ENCODE measurements around the gene TFAM. TPM values are rescaled to one million over a fixed set of nuclear protein-coding genes. Genes with fewer than 3 reads are reported as not detected.

TFAM gene
- total RNA-seq, 1 experiment from 2014 or later, result 74.4 TPM

DNA sequence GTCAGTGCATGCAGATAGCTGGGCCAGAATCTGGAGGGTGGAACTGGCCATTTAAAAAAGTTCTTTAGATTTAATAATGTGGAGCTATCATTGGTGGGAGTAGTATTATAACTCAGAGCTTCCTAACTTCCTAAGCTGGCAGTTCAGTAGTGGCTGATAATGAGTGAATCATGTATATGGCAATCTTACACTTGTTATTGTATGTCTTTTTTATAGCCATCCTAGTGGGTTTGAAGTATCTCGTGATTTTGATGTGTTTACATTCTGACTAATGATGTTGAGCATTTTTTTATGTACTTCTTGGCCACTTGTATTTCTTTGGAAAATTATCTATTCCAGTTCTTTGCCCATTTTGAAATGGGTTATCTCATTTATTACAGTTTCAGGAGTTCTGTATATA is 15.4 kb downstream of the TFAM start (continued):
- TF ChIP-seq, protein P1, sequence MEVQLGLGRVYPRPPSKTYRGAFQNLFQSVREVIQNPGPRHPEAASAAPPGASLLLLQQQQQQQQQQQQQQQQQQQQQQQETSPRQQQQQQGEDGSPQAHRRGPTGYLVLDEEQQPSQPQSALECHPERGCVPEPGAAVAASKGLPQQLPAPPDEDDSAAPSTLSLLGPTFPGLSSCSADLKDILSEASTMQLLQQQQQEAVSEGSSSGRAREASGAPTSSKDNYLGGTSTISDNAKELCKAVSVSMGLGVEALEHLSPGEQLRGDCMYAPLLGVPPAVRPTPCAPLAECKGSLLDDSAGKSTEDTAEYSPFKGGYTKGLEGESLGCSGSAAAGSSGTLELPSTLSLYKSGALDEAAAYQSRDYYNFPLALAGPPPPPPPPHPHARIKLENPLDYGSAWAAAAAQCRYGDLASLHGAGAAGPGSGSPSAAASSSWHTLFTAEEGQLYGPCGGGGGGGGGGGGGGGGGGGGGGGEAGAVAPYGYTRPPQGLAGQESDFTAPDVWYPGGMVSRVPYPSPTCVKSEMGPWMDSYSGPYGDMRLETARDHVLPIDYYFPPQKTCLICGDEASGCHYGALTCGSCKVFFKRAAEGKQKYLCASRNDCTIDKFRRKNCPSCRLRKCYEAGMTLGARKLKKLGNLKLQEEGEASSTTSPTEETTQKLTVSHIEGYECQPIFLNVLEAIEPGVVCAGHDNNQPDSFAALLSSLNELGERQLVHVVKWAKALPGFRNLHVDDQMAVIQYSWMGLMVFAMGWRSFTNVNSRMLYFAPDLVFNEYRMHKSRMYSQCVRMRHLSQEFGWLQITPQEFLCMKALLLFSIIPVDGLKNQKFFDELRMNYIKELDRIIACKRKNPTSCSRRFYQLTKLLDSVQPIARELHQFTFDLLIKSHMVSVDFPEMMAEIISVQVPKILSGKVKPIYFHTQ (CRISPR knock-in tag; IDR thresholded peaks at IDR 0.05), result no peak
- TF ChIP-seq TEAD4 (CRISPR knock-in tag; IDR thresholded peaks at IDR 0.05), result no peak
- TF ChIP-seq KAT7 (CRISPR knock-in tag; IDR thresholded peaks at IDR 0.05; ENCODE audit: borderline replicate concordance), result no peak
- no peak for TF ChIP-seq SMAD3 (CRISPR knock-in tag; IDR thresholded peaks at IDR 0.05; ENCODE audit: borderline replicate concordance)

DNA sequence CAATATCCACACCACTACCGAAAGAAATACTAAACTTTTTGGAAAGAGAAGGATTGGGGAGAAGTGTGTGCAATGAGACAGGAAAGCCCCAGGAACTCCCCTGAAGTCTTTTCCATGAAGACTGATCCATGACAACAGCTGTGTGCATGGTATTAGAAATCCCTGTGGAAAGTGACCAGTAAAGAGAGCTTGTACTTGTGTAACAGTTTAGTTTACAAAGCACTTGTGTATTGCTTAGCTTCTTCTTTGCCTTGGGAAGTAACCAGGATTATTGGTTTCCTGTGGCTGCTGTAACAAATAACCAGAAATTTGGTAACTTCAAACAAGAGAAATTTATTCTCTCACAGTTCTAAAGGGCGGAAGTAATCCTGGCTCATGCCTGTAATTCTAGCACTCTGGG is 18.8 kb downstream of the TFAM start:
- no peak overlapping the region for H3K27ac Mint-ChIP-seq
- ChIA-PET POLR2A (no interaction called here), CTCF (interaction anchor here (2.1 kb wide), 1 partner anchor 10 kb away, joined by 4 read pairs; no protein-coding TSS in a partner anchor)
- no peaks in the 10 kb centered on the region for H3K27me3 Mint-ChIP-seq (ENCODE audit: low read depth)
- TF ChIP-seq FOXP1 (CRISPR knock-in tag; IDR thresholded peaks at IDR 0.05; ENCODE audit: borderline replicate concordance), result no peak
- TF ChIP-seq, protein P2, sequence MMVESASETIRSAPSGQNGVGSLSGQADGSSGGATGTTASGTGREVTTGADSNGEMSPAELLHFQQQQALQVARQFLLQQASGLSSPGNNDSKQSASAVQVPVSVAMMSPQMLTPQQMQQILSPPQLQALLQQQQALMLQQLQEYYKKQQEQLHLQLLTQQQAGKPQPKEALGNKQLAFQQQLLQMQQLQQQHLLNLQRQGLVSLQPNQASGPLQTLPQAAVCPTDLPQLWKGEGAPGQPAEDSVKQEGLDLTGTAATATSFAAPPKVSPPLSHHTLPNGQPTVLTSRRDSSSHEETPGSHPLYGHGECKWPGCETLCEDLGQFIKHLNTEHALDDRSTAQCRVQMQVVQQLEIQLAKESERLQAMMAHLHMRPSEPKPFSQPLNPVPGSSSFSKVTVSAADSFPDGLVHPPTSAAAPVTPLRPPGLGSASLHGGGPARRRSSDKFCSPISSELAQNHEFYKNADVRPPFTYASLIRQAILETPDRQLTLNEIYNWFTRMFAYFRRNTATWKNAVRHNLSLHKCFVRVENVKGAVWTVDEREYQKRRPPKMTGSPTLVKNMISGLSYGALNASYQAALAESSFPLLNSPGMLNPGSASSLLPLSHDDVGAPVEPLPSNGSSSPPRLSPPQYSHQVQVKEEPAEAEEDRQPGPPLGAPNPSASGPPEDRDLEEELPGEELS (CRISPR knock-in tag; IDR thresholded peaks at IDR 0.05), result no peak
- no peak for DNase-seq (ENCODE audit: low spot score)
- H3K9me3 Mint-ChIP-seq, result no peaks in the 10 kb centered on the region
- H3K4me3 Mint-ChIP-seq, result no peak overlapping the region
- no peaks in the 10 kb centered on the region for H3K4me1 Mint-ChIP-seq
- H3K36me3 Mint-ChIP-seq, result peaks cover 2% of the 10 kb centered on the region
- no peak for ATAC-seq

DNA sequence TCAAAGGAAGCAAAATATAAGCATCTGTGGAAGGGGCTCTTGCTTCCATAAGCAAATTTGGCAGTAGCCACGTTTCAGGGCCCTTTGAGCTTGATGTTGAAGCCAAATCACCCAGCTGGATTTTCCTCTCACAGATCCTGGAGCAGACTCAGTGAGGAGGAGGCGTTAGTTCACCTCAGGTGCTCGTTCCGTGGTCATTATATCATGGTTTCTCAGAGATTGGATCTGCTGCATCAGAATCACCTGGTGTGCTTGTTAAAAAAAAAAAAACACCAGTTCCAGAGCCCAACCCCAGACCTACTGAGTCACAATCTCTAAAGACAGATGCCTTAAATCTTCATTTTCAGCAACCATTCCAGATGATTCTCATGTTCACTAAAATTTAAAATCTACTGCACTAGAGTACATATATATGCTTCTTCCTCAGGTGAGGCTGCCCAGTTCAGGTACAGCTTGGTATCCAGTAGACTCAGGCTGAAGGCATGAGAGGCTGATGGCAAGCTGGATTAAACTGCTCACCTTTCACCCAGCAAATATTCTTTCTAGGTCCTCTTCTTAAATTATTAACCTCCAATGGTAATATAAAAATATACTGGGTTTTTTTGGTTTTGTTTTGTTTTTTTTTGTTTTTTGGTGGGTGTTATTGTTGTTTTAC is 24.9 kb downstream of the TFAM start:
- POLR2A ChIA-PET, result no interaction called here
- no peak for ATAC-seq
- H3K27me3 Mint-ChIP-seq (ENCODE audit: low read depth), result no peaks in the 10 kb centered on the region
- H3K27ac Mint-ChIP-seq, result no peak overlapping the region
- H3K4me3 Mint-ChIP-seq, result no peak overlapping the region
- H3K4me1 Mint-ChIP-seq, result peaks cover 12% of the 10 kb centered on the region
- peaks cover 3% of the 10 kb centered on the region; the same call in 1 of the 2 replicates for H3K9me3 Mint-ChIP-seq
- H3K36me3 Mint-ChIP-seq, result no peaks in the 10 kb centered on the region
- CTCF ChIA-PET, result interaction anchor here (0.7 kb wide), 1 partner anchor 550 kb away, joined by 4 read pairs; no protein-coding TSS in a partner anchor
- DNase-seq (ENCODE audit: low spot score), result no peak
- TF ChIP-seq SMAD4 (CRISPR knock-in tag; IDR thresholded peaks at IDR 0.05) (no peak), FOXP1 (CRISPR knock-in tag; IDR thresholded peaks at IDR 0.05; ENCODE audit: borderline replicate concordance) (no peak), ESRRA (CRISPR knock-in tag; IDR thresholded peaks at IDR 0.05; ENCODE audit: borderline replicate concordance) (no peak), CBFB (CRISPR knock-in tag; IDR thresholded peaks at IDR 0.05; ENCODE audit: low read depth) (no peak), MXD4 (CRISPR knock-in tag; IDR thresholded peaks at IDR 0.05; ENCODE audit: borderline replicate concordance) (no peak)
- TF ChIP-seq, protein P3, sequence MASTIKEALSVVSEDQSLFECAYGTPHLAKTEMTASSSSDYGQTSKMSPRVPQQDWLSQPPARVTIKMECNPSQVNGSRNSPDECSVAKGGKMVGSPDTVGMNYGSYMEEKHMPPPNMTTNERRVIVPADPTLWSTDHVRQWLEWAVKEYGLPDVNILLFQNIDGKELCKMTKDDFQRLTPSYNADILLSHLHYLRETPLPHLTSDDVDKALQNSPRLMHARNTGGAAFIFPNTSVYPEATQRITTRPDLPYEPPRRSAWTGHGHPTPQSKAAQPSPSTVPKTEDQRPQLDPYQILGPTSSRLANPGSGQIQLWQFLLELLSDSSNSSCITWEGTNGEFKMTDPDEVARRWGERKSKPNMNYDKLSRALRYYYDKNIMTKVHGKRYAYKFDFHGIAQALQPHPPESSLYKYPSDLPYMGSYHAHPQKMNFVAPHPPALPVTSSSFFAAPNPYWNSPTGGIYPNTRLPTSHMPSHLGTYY (CRISPR knock-in tag; IDR thresholded peaks at IDR 0.05), result no peak
- TF ChIP-seq, protein P4, sequence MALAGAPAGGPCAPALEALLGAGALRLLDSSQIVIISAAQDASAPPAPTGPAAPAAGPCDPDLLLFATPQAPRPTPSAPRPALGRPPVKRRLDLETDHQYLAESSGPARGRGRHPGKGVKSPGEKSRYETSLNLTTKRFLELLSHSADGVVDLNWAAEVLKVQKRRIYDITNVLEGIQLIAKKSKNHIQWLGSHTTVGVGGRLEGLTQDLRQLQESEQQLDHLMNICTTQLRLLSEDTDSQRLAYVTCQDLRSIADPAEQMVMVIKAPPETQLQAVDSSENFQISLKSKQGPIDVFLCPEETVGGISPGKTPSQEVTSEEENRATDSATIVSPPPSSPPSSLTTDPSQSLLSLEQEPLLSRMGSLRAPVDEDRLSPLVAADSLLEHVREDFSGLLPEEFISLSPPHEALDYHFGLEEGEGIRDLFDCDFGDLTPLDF (CRISPR knock-in tag; IDR thresholded peaks at IDR 0.05), result no peak
- TF ChIP-seq, protein P5, sequence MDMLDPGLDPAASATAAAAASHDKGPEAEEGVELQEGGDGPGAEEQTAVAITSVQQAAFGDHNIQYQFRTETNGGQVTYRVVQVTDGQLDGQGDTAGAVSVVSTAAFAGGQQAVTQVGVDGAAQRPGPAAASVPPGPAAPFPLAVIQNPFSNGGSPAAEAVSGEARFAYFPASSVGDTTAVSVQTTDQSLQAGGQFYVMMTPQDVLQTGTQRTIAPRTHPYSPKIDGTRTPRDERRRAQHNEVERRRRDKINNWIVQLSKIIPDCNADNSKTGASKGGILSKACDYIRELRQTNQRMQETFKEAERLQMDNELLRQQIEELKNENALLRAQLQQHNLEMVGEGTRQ (CRISPR knock-in tag; IDR thresholded peaks at IDR 0.05), result no peak
- TF ChIP-seq, protein P6, sequence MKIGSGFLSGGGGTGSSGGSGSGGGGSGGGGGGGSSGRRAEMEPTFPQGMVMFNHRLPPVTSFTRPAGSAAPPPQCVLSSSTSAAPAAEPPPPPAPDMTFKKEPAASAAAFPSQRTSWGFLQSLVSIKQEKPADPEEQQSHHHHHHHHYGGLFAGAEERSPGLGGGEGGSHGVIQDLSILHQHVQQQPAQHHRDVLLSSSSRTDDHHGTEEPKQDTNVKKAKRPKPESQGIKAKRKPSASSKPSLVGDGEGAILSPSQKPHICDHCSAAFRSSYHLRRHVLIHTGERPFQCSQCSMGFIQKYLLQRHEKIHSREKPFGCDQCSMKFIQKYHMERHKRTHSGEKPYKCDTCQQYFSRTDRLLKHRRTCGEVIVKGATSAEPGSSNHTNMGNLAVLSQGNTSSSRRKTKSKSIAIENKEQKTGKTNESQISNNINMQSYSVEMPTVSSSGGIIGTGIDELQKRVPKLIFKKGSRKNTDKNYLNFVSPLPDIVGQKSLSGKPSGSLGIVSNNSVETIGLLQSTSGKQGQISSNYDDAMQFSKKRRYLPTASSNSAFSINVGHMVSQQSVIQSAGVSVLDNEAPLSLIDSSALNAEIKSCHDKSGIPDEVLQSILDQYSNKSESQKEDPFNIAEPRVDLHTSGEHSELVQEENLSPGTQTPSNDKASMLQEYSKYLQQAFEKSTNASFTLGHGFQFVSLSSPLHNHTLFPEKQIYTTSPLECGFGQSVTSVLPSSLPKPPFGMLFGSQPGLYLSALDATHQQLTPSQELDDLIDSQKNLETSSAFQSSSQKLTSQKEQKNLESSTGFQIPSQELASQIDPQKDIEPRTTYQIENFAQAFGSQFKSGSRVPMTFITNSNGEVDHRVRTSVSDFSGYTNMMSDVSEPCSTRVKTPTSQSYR (CRISPR knock-in tag; IDR thresholded peaks at IDR 0.05), result no peak
- TF ChIP-seq, protein P7, sequence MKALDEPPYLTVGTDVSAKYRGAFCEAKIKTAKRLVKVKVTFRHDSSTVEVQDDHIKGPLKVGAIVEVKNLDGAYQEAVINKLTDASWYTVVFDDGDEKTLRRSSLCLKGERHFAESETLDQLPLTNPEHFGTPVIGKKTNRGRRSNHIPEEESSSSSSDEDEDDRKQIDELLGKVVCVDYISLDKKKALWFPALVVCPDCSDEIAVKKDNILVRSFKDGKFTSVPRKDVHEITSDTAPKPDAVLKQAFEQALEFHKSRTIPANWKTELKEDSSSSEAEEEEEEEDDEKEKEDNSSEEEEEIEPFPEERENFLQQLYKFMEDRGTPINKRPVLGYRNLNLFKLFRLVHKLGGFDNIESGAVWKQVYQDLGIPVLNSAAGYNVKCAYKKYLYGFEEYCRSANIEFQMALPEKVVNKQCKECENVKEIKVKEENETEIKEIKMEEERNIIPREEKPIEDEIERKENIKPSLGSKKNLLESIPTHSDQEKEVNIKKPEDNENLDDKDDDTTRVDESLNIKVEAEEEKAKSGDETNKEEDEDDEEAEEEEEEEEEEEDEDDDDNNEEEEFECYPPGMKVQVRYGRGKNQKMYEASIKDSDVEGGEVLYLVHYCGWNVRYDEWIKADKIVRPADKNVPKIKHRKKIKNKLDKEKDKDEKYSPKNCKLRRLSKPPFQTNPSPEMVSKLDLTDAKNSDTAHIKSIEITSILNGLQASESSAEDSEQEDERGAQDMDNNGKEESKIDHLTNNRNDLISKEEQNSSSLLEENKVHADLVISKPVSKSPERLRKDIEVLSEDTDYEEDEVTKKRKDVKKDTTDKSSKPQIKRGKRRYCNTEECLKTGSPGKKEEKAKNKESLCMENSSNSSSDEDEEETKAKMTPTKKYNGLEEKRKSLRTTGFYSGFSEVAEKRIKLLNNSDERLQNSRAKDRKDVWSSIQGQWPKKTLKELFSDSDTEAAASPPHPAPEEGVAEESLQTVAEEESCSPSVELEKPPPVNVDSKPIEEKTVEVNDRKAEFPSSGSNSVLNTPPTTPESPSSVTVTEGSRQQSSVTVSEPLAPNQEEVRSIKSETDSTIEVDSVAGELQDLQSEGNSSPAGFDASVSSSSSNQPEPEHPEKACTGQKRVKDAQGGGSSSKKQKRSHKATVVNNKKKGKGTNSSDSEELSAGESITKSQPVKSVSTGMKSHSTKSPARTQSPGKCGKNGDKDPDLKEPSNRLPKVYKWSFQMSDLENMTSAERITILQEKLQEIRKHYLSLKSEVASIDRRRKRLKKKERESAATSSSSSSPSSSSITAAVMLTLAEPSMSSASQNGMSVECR (CRISPR knock-in tag; IDR thresholded peaks at IDR 0.05; ENCODE audit: borderline replicate concordance), result no peak

Measured in WTC11 (cell line).